ENCODE measurements around the gene ZNF512. TPM values are rescaled to one million over a fixed set of nuclear protein-coding genes. Genes with fewer than 3 reads are reported as not detected.
A peak's percentile ranks its signal among the peaks of the same experiment; 100 is the strongest.

The ZNF512 gene
- total RNA-seq, 4 donors from 2014 or later, result 9.2 to 33.3 (median 20.2) TPM

GRCh38 chr2:27664154-27664574 is 81.3 kb downstream of the ZNF512 start:
- DNase-seq, result no peak
- 5% methylated on average over 27 of the region's 28 CpGs; no CpG with 5 or more reads in 1 of the 2 donors for WGBS, 2 donors (ENCODE audit: low coverage in 1 of 2)
- H3K9me3 ChIP-seq, result no peaks in the 10 kb centered on the region
- TF ChIP-seq, protein P1, sequence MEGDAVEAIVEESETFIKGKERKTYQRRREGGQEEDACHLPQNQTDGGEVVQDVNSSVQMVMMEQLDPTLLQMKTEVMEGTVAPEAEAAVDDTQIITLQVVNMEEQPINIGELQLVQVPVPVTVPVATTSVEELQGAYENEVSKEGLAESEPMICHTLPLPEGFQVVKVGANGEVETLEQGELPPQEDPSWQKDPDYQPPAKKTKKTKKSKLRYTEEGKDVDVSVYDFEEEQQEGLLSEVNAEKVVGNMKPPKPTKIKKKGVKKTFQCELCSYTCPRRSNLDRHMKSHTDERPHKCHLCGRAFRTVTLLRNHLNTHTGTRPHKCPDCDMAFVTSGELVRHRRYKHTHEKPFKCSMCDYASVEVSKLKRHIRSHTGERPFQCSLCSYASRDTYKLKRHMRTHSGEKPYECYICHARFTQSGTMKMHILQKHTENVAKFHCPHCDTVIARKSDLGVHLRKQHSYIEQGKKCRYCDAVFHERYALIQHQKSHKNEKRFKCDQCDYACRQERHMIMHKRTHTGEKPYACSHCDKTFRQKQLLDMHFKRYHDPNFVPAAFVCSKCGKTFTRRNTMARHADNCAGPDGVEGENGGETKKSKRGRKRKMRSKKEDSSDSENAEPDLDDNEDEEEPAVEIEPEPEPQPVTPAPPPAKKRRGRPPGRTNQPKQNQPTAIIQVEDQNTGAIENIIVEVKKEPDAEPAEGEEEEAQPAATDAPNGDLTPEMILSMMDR (IDR thresholded peaks at IDR 0.05), result no peak
- TF ChIP-seq POLR2AphosphoS5 (IDR thresholded peaks at IDR 0.05) (no peak), EP300 (IDR thresholded peaks at IDR 0.05; ENCODE audit: low read depth) (no peak), POLR2A (IDR thresholded peaks at IDR 0.05) (no peak)
- H3K4me3 ChIP-seq, result peak overlapping the region; percentile 63 to 94 (median 84)
- H3K27me3 ChIP-seq, result no peaks in the 10 kb centered on the region
- intact Hi-C loops (cut with DNase I; ENCODE audit: low total_unique reads), result no loop called here
- peaks cover 19 to 29% (median 25%) of the 10 kb centered on the region in 4 donors for H3K4me1 ChIP-seq
- peaks cover 0 to 41% (median 6%) of the 10 kb centered on the region in 4 donors for H3K36me3 ChIP-seq
- H3K27ac ChIP-seq, result peak overlapping the region; percentile 86 to 94 (median 92)
- in situ Hi-C loops (cut with MboI; ENCODE audit: low pct_ligation_motif_present in 1 of 4, low pct_unique_long_range_greater_than_20kb in 1 of 4, low sequenced_read_pairs in 3 of 4), result no loop called here

- no peak for DNase-seq
- Histone ChIP-seq H3K27ac (peak overlapping the region in 1 of 4 donors; percentile 91), H3K4me3 (peak overlapping the region; percentile 63 to 94 (median 84)), H3K27me3 (no peaks in the 10 kb centered on the region), H3K4me1 (peaks cover 19 to 29% (median 25%) of the 10 kb centered on the region in 4 donors), H3K9me3 (no peaks in the 10 kb centered on the region), H3K36me3 (peaks cover 0 to 41% (median 9%) of the 10 kb centered on the region in 4 donors)
- in situ Hi-C loops (cut with MboI; ENCODE audit: low pct_ligation_motif_present in 1 of 4, low pct_unique_long_range_greater_than_20kb in 1 of 4, low sequenced_read_pairs in 3 of 4) (no loop called here), intact Hi-C loops (cut with DNase I; ENCODE audit: low total_unique reads) (no loop called here)
- 78 to 88% methylated on average over 7 to 16 of the region's 16 CpGs for WGBS, 2 donors (ENCODE audit: low coverage in 1 of 2)
- TF ChIP-seq, protein P1 (IDR thresholded peaks at IDR 0.05), result no peak
- TF ChIP-seq EP300 (IDR thresholded peaks at IDR 0.05; ENCODE audit: low read depth) (no peak), POLR2AphosphoS5 (IDR thresholded peaks at IDR 0.05) (no peak), POLR2A (IDR thresholded peaks at IDR 0.05) (no peak)
Measured at GRCh38 chr2:27664622-27665363, 82.0 kb downstream of the ZNF512 start.

DNA sequence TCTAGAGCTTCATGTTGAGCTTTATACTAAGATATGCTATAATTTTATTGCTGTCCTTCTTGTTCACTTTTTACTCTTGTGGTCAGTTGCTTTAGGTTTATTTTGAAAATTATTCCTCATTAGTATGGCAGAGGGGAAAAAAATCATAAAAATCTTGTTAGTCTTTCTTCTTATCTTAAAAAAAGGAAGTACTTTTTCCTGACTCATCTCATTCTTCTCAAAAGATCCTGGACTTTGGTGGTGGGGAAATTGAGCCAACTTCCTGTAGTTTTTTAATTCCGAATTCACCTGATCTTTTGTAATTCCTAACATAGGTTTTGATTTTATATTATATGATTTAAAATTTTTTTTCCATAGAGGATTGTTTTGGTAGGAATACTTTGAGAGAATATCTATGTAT is 84.6 kb downstream of the ZNF512 start:
- H3K27ac ChIP-seq, result no peak overlapping the region
- WGBS, 2 donors (ENCODE audit: low coverage in 1 of 2), result 83 to 86% methylated on average over 1 of the region's 1 CpG
- TF ChIP-seq, protein P1 (IDR thresholded peaks at IDR 0.05), result no peak
- no peak for TF ChIP-seq POLR2AphosphoS5 (IDR thresholded peaks at IDR 0.05)
- no peak for TF ChIP-seq POLR2A (IDR thresholded peaks at IDR 0.05)
- TF ChIP-seq EP300 (IDR thresholded peaks at IDR 0.05; ENCODE audit: low read depth), result no peak
- H3K4me3 ChIP-seq, result no peak overlapping the region
- H3K4me1 ChIP-seq, result peaks cover 16 to 25% (median 20%) of the 10 kb centered on the region in 4 donors
- H3K27me3 ChIP-seq, result no peaks in the 10 kb centered on the region
- no peak for DNase-seq
- in situ Hi-C loops (cut with MboI; ENCODE audit: low pct_ligation_motif_present in 1 of 4, low pct_unique_long_range_greater_than_20kb in 1 of 4, low sequenced_read_pairs in 3 of 4), result no loop called here
- H3K9me3 ChIP-seq, result no peaks in the 10 kb centered on the region
- H3K36me3 ChIP-seq, result peaks cover 0 to 51% (median 18%) of the 10 kb centered on the region in 4 donors
- intact Hi-C loops (cut with DNase I; ENCODE audit: low total_unique reads), result no loop called here

- in situ Hi-C loops (cut with MboI; ENCODE audit: low pct_ligation_motif_present in 1 of 4, low pct_unique_long_range_greater_than_20kb in 1 of 4, low sequenced_read_pairs in 3 of 4) (no loop called here), intact Hi-C loops (cut with DNase I; ENCODE audit: low total_unique reads) (no loop called here)
- 86 to 93% methylated on average over 4 of the region's 4 CpGs for WGBS, 2 donors (ENCODE audit: low coverage in 1 of 2)
- peaks cover 0 to 72% (median 26%) of the 10 kb centered on the region in 4 donors for H3K36me3 ChIP-seq
- H3K27ac ChIP-seq, result no peak overlapping the region
- TF ChIP-seq EP300 (IDR thresholded peaks at IDR 0.05; ENCODE audit: low read depth) (no peak), POLR2AphosphoS5 (IDR thresholded peaks at IDR 0.05) (no peak), POLR2A (IDR thresholded peaks at IDR 0.05) (no peak)
- TF ChIP-seq, protein P1 (IDR thresholded peaks at IDR 0.05), result no peak
- no peaks in the 10 kb centered on the region for H3K9me3 ChIP-seq
- no peak overlapping the region for H3K4me3 ChIP-seq
- H3K4me1 ChIP-seq, result no peaks in the 10 kb centered on the region
- no peaks in the 10 kb centered on the region for H3K27me3 ChIP-seq
- DNase-seq, result no peak
Measured at GRCh38 chr2:27671235-27671634, 88.4 kb downstream of the ZNF512 start.

Small RNAs within 50 kb of the gene (small RNA-seq; reads per million reads assigned to genes)
- 0 reads per million in 4 donors for gene RF00340

Other genes starting within 250 kb of the ZNF512 start
- 10 to 100 TPM; 55.7 to 79.2 (median 63.6) TPM for gene GTF3C2, start 226.3 kb upstream of the ZNF512 start, total RNA-seq
- 10 to 100 TPM; 12.0 to 36.7 (median 27.5) TPM for gene EIF2B4, start 212.7 kb upstream of the ZNF512 start, total RNA-seq
- 10 to 100 TPM; 59.8 to 99.3 (median 73.9) TPM for gene SNX17, start 212.4 kb upstream of the ZNF512 start, total RNA-seq
- gene ZNF513, start 202.3 kb upstream of the ZNF512 start, total RNA-seq, result 10 to 100 TPM; 24.0 to 41.0 (median 32.6) TPM
- 10 to 100 TPM; 43.4 to 54.9 (median 51.7) TPM for gene PPM1G, start 173.5 kb upstream of the ZNF512 start, total RNA-seq
- gene NRBP1, start 154.4 kb upstream of the ZNF512 start, total RNA-seq, result 10 to 100 TPM; 38.4 to 74.8 (median 66.8) TPM
- 100 to 1,000 TPM in 1 of 4 donors, 10 to 100 TPM in 3; 18.0 to 112 (median 47.8) TPM for gene KRTCAP3, start 140.7 kb upstream of the ZNF512 start, total RNA-seq
- gene IFT172, start 93.3 kb upstream of the ZNF512 start, total RNA-seq, result 100 to 1,000 TPM in 1 of 4 donors, 10 to 100 TPM in 3; 14.5 to 113 (median 43.5) TPM
- 1 to 10 TPM in 3 of 4 donors, under 1 TPM in 1; 0.80 to 8.2 (median 2.5) TPM for gene FNDC4, start 87.8 kb upstream of the ZNF512 start, total RNA-seq
- gene GCKR, start 86.2 kb upstream of the ZNF512 start, total RNA-seq, result not detected
- gene CCDC121, start 46.0 kb downstream of the ZNF512 start, total RNA-seq, result 1 to 10 TPM in 2 of 4 donors, under 1 TPM in 1, not detected in 1; 0.80 to 4.3 (median 3.8) TPM
- gene GPN1, start 46.0 kb downstream of the ZNF512 start, total RNA-seq, result 10 to 100 TPM in 3 of 4 donors, not detected in 1; 14.6 to 24.3 (median 19.4) TPM
- 10 to 100 TPM; 30.4 to 43.6 (median 38.2) TPM for gene SUPT7L, start 80.6 kb downstream of the ZNF512 start, total RNA-seq
- 10 to 100 TPM in 3 of 4 donors, 1 to 10 TPM in 1; 9.0 to 21.1 (median 16.1) TPM for gene SLC4A1AP, start 80.8 kb downstream of the ZNF512 start, total RNA-seq
- 10 to 100 TPM in 3 of 4 donors, 1 to 10 TPM in 1; 7.2 to 89.4 (median 45.7) TPM for gene MRPL33, start 188.7 kb downstream of the ZNF512 start, total RNA-seq